Superior temporal gyrus (tissue), 1 donor: ENCODE measurements around the gene PMEL.
"Not testable (repeated sequence)": the region's sequence is repeated elsewhere in the genome, so short reads cannot be mapped to it uniquely, and the experiment has no call there.

ENCODE experiments used
- DNase-seq: peaks from one replicate; pipeline ENCODE4 v3.0.0-alpha.2; 2016; ENCODE audit errors: extremely low spot score

The PMEL gene

DNA sequence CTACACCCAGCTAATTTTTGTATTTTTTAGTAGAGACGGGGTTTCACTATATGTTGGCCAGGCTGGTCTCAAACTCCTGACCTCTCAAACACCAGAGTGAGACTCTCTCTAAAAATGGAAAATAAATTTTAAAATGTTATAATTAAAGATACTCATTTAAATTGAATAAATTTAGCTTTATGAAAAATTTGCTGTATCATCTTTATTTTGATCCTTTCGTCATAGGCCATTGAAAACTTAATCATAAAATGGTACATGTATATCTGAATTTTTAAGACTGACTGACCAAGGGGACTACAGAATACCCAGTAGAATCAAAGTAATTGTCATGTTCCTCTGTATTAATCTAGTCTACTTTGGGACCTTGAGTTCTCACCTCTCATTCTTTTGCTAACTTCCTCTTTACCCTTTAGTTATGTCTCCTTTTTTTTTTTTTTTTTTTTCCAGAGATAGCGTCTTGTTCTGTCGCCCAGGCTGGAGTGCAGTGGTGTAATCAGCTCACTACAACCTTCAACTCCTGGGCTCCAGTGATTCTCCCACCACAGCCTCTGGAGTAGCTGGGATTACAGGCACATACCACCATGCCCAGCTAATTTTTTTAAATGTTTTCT lies 17.5 kb upstream of the PMEL start:
- no peak for DNase-seq

DNA sequence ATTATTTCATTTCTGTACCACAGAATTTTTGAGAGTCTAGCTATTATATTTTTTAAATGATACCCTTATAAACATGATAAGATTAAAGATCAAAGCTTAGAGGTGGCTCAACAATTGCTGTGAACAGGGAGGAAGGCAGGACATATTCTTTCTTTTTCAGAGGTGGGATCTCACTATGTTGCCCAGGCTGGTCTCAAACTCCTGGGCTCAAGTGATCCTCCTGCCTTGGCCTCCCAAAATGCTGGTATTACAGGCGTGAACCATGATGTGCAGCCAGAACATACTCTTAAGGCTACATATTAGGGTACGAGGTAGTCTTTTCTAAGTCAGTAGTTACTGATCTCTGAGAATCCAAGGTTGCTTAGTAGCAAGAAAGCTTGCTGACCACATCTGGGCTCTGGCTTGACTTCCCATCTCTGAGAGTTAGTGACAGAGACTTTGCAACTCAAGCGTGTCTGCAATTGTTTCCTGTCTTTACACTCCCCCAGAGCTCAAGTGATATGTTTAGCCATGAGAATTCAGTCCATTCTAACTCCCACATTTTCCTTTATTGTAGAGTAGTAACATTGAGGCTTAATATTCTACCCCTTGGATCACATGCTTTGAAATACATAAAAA lies 16.6 kb upstream of the PMEL start:
- no peak for DNase-seq

GRCh38 chr12:55981882-55982281 lies 16.0 kb upstream of the PMEL start:
- DNase-seq, result not testable (repeated sequence)

- no peak for DNase-seq
These were observed 13.2 kb upstream of the PMEL start for GRCh38 chr12:55979069-55979468.

GRCh38 chr12:55978393-55978792 lies 12.6 kb upstream of the PMEL start:
- DNase-seq, result no peak

DNA sequence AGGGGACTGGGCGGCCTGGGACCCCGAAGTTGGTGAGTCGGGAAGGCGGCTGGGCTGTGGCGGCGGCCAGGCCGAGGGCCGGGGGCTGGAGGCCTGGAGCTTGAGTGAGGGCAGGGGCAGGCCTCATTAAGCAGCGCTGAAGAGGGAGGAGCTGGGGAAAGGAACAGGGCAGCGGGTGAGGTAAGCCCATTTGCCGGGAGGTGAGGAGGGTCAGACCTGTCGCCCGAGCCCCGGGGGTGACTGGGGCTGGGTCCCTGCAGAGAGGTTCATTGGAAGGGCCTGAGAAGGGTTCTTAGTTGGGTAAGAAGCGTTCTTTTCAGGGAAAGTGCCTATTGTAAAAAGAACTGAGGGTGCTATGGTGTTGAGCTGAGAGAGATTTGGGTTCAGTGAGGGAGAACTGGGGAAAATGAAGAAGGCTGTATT lies 8.5 kb upstream of the PMEL start:
- no peak for DNase-seq

- DNase-seq, result peak; percentile 100
These were observed 7.9 kb upstream of the PMEL start, which contains the start of gene RAB5B for GRCh38 chr12:55973599-55974307. Gene RAB5B (plus strand): TSS chr12:55974078. CDS start chr12:55986961, 12,883 bp downstream.

- DNase-seq, result no peak
These were observed 7.2 kb upstream of the PMEL start for GRCh38 chr12:55972911-55973598.

GRCh38 chr12:55972456-55972855 lies 6.6 kb upstream of the PMEL start:
- DNase-seq, result no peak

DNA sequence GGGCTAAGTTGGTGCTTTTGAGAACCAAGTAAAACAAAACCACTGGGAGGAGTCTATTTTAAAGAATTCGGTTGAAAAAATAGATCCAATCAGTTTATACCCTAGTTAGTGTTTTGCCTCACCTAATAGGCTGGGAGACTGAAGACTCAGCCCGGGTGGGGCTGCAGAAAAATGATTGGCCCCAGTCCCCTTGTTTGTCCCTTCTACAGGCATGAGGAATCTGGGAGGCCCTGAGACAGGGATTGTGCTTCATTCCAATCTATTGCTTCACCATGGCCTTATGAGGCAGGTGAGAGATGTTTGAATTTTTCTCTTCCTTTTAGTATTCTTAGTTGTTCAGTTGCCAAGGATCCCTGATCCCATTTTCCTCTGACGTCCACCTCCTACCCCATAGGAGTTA lies 6.2 kb upstream of the PMEL start:
- no peak for DNase-seq

- DNase-seq, result no peak
These were observed 4.9 kb upstream of the PMEL start for GRCh38 chr12:55970775-55971174.

- no peak for DNase-seq
These were observed 3.5 kb upstream of the PMEL start for GRCh38 chr12:55969356-55969755.

DNA sequence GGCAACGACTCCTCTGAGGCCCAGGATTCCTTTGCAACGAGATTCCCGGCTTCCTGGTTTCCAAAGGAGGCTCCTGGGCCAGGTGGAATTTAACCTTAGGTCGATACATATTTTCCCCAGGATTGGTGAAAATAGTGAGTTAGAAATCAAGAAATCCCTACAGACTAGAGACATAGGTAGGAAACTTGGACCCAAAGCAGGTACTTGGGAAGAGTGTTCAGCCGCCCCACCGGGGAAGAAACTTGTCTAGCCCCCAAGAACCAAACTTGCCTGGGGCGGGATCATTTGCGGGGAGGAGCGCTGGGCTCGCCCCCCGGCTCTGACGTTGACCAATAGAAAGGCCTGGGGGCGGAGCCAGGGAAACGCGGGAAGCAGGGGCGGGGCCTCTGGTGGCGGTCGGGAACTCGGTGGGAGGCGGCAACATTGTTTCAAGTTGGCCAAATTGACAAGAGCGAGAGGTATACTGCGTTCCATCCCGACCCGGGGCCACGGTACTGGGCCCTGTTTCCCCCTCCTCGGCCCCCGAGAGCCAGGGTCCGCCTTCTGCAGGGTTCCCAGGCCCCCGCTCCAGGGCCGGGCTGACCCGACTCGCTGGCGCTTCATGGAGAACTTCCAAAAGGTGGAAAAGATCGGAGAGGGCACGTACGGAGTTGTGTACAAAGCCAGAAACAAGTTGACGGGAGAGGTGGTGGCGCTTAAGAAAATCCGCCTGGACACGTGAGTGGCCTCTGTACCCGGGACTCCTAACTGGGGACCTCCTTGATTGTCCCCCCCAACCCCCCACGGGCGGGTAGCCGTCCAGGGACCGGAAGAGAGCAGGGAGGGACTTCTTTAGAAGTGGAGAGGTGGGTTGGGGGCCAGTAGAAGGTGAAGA lies 803 bp upstream of the PMEL start, which contains the start of gene CDK2:
TSS of gene CDK2 (plus strand) at position 423 of the 874 bp plus-strand sequence. CDS start at position 602, 179 bp downstream.
- DNase-seq, result peak; percentile 83

DNA sequence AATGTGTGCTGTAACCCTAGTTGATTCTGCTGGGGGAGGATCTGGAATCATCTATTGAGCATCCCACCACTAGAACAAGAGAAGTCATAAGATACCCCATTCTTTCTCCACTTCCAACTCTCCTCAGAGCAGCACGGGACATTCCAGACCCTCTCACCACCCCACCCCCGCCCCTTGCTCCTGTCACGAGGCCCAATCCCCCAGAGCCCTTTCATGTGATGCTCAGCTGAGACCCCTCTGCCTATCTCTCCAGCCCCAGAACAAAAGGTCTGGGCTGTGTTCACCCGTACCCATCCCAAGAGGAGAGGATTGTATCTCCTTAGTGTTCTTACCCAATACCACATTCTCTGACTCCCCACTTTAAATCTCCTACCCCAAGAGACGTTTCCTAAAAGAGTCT lies 602 bp downstream of the PMEL start:
- DNase-seq, result no peak

DNA sequence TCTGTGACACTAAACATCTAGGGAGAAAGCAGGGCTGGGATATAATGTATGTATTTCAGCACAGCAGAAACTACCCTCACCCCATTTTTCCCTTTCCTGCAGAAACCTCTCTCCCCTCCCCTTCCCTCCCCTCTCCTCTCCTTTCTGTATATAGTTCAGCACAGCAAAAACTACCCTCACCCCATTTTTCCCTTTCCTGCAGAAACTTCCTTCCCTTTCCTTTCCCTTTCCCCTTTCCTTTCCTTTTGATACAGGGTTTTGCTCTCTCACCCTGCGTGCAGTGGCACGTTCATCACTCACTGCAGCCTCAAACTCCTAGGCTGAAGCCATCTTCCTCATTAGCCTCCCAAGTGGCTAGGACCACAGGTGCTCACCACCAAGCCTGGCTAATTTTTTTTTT lies 2.1 kb downstream of the PMEL start:
- no peak for DNase-seq

GRCh38 chr12:55957106-55957859 lies 8.6 kb downstream of the PMEL start:
- no peak for DNase-seq

GRCh38 chr12:55955800-55956508 lies 9.9 kb downstream of the PMEL start:
- no peak for DNase-seq

GRCh38 chr12:55955344-55955743 lies 10.5 kb downstream of the PMEL start:
- DNase-seq, result no peak

DNA sequence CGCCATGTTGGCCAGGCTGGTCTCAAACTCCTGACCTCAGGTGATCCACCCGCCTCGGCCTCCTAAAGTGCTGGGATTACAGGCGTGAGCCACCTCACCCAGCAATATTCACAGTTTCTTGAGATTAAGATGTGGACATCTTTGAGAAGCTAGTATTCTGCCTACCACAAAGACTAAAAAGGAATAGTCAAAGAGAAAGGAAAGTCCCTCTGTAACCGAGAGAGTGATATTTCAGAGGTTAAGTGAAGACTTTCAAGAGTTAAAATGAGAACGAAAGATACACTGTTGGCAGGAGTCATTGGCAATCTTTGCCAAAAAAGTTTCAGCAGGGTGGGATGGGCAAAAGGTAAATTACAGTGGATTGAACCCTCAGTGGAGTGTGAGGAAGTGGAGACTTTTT lies 19.3 kb downstream of the PMEL start:
- no peak for DNase-seq

- DNase-seq, result no peak
These were observed 23.2 kb downstream of the PMEL start for GRCh38 chr12:55942577-55943136.
